ENCODE measurements around the gene CD69. TPM values are rescaled to one million over a fixed set of nuclear protein-coding genes. Genes with fewer than 3 reads are reported as not detected.

The CD69 gene
- total RNA-seq, 2 experiments from 2014 or later: 631 to 659 TPM

GRCh38 chr12:9776781-9777180, 16.1 kb upstream of the CD69 start:
- H3K27ac ChIP-seq (ENCODE audit: low read depth in 1 of 2, low read length in 2 of 2): no peak overlapping the region
- ATAC-seq (ENCODE audit: poor library complexity) (peak; percentile 77), DNase-seq (peak in 3 of 14 experiments; percentile 22 to 48 (median 45))
- H3K36me3 ChIP-seq (ENCODE audit: insufficient read depth, low read length): no peaks in the 10 kb centered on the region
- peak overlapping the region; percentile 9 for H3K27ac Mint-ChIP-seq
- H3K27me3 Mint-ChIP-seq: no peaks in the 10 kb centered on the region
- no peaks in the 10 kb centered on the region for H3K36me3 Mint-ChIP-seq (ENCODE audit: low read depth)
- H3K4me3 Mint-ChIP-seq: no peak overlapping the region
- peaks cover 89% of the 10 kb centered on the region for H3K4me1 Mint-ChIP-seq (ENCODE audit: low read depth)
- POLR2A ChIA-PET: interaction anchor here (0.7 to 2.4 kb wide), 3 partner anchors 15 to 19 kb away, joined by 4 to 8 read pairs (median 5); partner anchors contain the start of gene CD69
- H3K4me3 ChIP-seq (ENCODE audit: low read length): no peak overlapping the region
- H3K9me3 ChIP-seq (ENCODE audit: control insufficient read depth in 1 of 2, insufficient read depth in 1 of 2, low read length in 2 of 2): no peaks in the 10 kb centered on the region
- intact Hi-C loops (cut with DNase I, micrococcal nuclease): loop anchor here in 1 of 2 experiments (2.0 kb wide), 1 partner anchor 16 kb away; the partner anchor contains the start of gene CD69
- H3K4me1 ChIP-seq (ENCODE audit: insufficient read depth, low read length): peaks cover 28% of the 10 kb centered on the region
- H3K27me3 ChIP-seq (ENCODE audit: control insufficient read depth in 1 of 2, insufficient read depth in 2 of 2, low read length in 2 of 2): no peaks in the 10 kb centered on the region
- TF ChIP-seq, protein P1, sequence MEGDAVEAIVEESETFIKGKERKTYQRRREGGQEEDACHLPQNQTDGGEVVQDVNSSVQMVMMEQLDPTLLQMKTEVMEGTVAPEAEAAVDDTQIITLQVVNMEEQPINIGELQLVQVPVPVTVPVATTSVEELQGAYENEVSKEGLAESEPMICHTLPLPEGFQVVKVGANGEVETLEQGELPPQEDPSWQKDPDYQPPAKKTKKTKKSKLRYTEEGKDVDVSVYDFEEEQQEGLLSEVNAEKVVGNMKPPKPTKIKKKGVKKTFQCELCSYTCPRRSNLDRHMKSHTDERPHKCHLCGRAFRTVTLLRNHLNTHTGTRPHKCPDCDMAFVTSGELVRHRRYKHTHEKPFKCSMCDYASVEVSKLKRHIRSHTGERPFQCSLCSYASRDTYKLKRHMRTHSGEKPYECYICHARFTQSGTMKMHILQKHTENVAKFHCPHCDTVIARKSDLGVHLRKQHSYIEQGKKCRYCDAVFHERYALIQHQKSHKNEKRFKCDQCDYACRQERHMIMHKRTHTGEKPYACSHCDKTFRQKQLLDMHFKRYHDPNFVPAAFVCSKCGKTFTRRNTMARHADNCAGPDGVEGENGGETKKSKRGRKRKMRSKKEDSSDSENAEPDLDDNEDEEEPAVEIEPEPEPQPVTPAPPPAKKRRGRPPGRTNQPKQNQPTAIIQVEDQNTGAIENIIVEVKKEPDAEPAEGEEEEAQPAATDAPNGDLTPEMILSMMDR (IDR thresholded peaks at IDR 0.05): no peak
- H3K9me3 Mint-ChIP-seq: peaks cover 2% of the 10 kb centered on the region
- CTCF ChIA-PET: interaction anchor here (0.8 to 1.6 kb wide), 3 partner anchors 13 to 34 kb away, joined by 3 to 6 read pairs (median 3); no protein-coding TSS in a partner anchor

GRCh38 chr12:9773216-9773877, 12.6 kb upstream of the CD69 start:
- peak in 3 of 14 experiments; percentile 49 to 68 (median 53) for DNase-seq
- H3K27me3 ChIP-seq (ENCODE audit: control insufficient read depth in 1 of 2, insufficient read depth in 2 of 2, low read length in 2 of 2): no peaks in the 10 kb centered on the region
- Mint-ChIP-seq H3K9me3 (no peaks in the 10 kb centered on the region), H3K4me1 (ENCODE audit: low read depth) (peaks cover 89% of the 10 kb centered on the region), H3K4me3 (peak overlapping the region; percentile 67), H3K36me3 (ENCODE audit: low read depth) (no peaks in the 10 kb centered on the region), H3K27ac (peak overlapping the region; percentile 54), H3K27me3 (no peaks in the 10 kb centered on the region)
- peak; percentile 65 for ATAC-seq (ENCODE audit: poor library complexity)
- ChIA-PET POLR2A (interaction anchor here (0.6 to 3.3 kb wide), 10 partner anchors 8 to 381 kb away, joined by 3 to 31 read pairs (median 4); partner anchors contain the start of genes CD69 and CLEC2B), CTCF (interaction anchor here (1.2 to 2.8 kb wide), 5 partner anchors 12 to 41 kb away, joined by 3 to 14 read pairs (median 4); no protein-coding TSS in a partner anchor)
- H3K27ac ChIP-seq (ENCODE audit: low read depth in 1 of 2, low read length in 2 of 2): peak overlapping the region in 1 of 2 donors; percentile 46
- intact Hi-C loops (cut with DNase I, micrococcal nuclease): loop anchor here in 1 of 2 experiments (2.0 kb wide), 1 partner anchor 17 kb away; no protein-coding TSS in a partner anchor
- H3K36me3 ChIP-seq (ENCODE audit: insufficient read depth, low read length): no peaks in the 10 kb centered on the region
- H3K9me3 ChIP-seq (ENCODE audit: control insufficient read depth in 1 of 2, insufficient read depth in 1 of 2, low read length in 2 of 2): no peaks in the 10 kb centered on the region
- peaks cover 23% of the 10 kb centered on the region for H3K4me1 ChIP-seq (ENCODE audit: insufficient read depth, low read length)
- H3K4me3 ChIP-seq (ENCODE audit: low read length): peak overlapping the region; percentile 2
- TF ChIP-seq, protein P1 (IDR thresholded peaks at IDR 0.05): no peak

- H3K4me3 ChIP-seq (ENCODE audit: low read length): no peak overlapping the region
- peaks cover 26% of the 10 kb centered on the region for H3K4me1 ChIP-seq (ENCODE audit: insufficient read depth, low read length)
- no peaks in the 10 kb centered on the region for H3K36me3 ChIP-seq (ENCODE audit: insufficient read depth, low read length)
- no peaks in the 10 kb centered on the region for H3K9me3 ChIP-seq (ENCODE audit: control insufficient read depth in 1 of 2, insufficient read depth in 1 of 2, low read length in 2 of 2)
- H3K27me3 ChIP-seq (ENCODE audit: control insufficient read depth in 1 of 2, insufficient read depth in 2 of 2, low read length in 2 of 2): no peaks in the 10 kb centered on the region
- CTCF ChIA-PET: interaction anchor here (2.8 to 6.3 kb wide), 2 partner anchors 12 to 20 kb away, joined by 9 to 53 read pairs; no protein-coding TSS in a partner anchor
- POLR2A ChIA-PET: interaction anchor here (0.6 to 9.5 kb wide), 5 partner anchors 13 to 115 kb away, joined by 3 to 253 read pairs (median 3); no protein-coding TSS in a partner anchor
- peak overlapping the region in 1 of 2 donors; percentile 98 for H3K27ac ChIP-seq (ENCODE audit: low read depth in 1 of 2, low read length in 2 of 2)
- peaks cover 60% of the 10 kb centered on the region for H3K4me1 Mint-ChIP-seq (ENCODE audit: low read depth)
- peak; percentile 16 for ATAC-seq (ENCODE audit: poor library complexity)
- intact Hi-C loops (cut with DNase I, micrococcal nuclease): no loop called here
- no peaks in the 10 kb centered on the region for H3K27me3 Mint-ChIP-seq
- DNase-seq: peak in 3 of 14 experiments; percentile 56 to 68 (median 63)
- no peaks in the 10 kb centered on the region for H3K9me3 Mint-ChIP-seq
- peaks cover 35% of the 10 kb centered on the region for H3K36me3 Mint-ChIP-seq (ENCODE audit: low read depth)
- peak overlapping the region; percentile 11 for H3K4me3 Mint-ChIP-seq
- peak overlapping the region; percentile 99 for H3K27ac Mint-ChIP-seq
- TF ChIP-seq, protein P1 (IDR thresholded peaks at IDR 0.05): no peak
Observed at GRCh38 chr12:9763025-9763424, 2.3 kb upstream of the CD69 start.

Data from CD4-positive, alpha-beta T cell (primary cell).